CD8-positive, alpha-beta memory T cell (primary cell): Measurements from ENCODE around the gene TCP11L1. TPM values are rescaled to one million over a fixed set of nuclear protein-coding genes. Genes with fewer than 3 reads are reported as not detected.
"Not testable (repeated sequence)": the region's sequence is repeated elsewhere in the genome, so short reads cannot be mapped to it uniquely, and the experiment has no call there.

Experiments
- CTCF ChIA-PET: fragments of 350-600 bp; sonication (Branson Sonifier 250); formaldehyde crosslinking; loops from one replicate; lab custom pipeline; 2021; ENCODE audit warnings: antibody characterized with exemption; lab: Charles Lee
- POLR2A ChIA-PET: fragments of 350-600 bp; sonication (Branson Sonifier 250); formaldehyde crosslinking; loops from one replicate; lab custom pipeline; 2021; ENCODE audit warnings: antibody characterized with exemption; lab: Charles Lee
- DNase-seq, 5 donors: peaks; one replicate each; pipeline versions ENCODE4 v3.0.0 to v3.0.0-alpha.2; 2020 to 2022; ENCODE audit warnings: mixed read lengths in 1 of 5
- H3K27ac ChIP-seq: one replicate; pipeline ENCODE4 v1.7.0; 2013; ENCODE audit warnings: low read depth, mild to moderate bottlenecking, low read length, moderate library complexity
- H3K27me3 ChIP-seq: 2 replicates; pipeline ENCODE4 v1.7.0; 2013; ENCODE audit warnings: low read length, mild to moderate bottlenecking; ENCODE audit not compliant: insufficient read depth, poor library complexity, severe bottlenecking
- H3K36me3 ChIP-seq: 2 replicates; pipeline ENCODE4 v1.7.0; 2013; ENCODE audit warnings: mild to moderate bottlenecking, low read length, moderate library complexity; ENCODE audit not compliant: insufficient read depth
- H3K4me1 ChIP-seq: 2 replicates; pipeline ENCODE4 v1.7.0; 2013; ENCODE audit warnings: mild to moderate bottlenecking, low read length, moderate library complexity; ENCODE audit not compliant: insufficient read depth
- H3K4me3 ChIP-seq: 2 replicates; pipeline ENCODE4 v1.7.0; 2013; ENCODE audit warnings: mild to moderate bottlenecking, low read length
- H3K9me3 ChIP-seq: 2 replicates; pipeline ENCODE4 v1.7.0; 2013; ENCODE audit warnings: mild to moderate bottlenecking, low read length
- H3K27ac Mint-ChIP-seq, 8 donors: one replicate each; pipeline ENCODE4 v1.8.0; 2020 to 2021; ENCODE audit warnings: mixed read lengths in 8 of 8, mild to moderate bottlenecking in 6 of 8, inconsistent platforms in 3 of 8, moderate library complexity in 3 of 8
- H3K27me3 Mint-ChIP-seq, 2 donors: one replicate each; pipeline ENCODE4 v1.8.0; 2020 to 2021; ENCODE audit warnings: mixed read lengths in 2 of 2, mild to moderate bottlenecking in 1 of 2, moderate library complexity in 1 of 2
- H3K36me3 Mint-ChIP-seq, 3 donors: one replicate each; pipeline ENCODE4 v1.8.0; 2020 to 2021; ENCODE audit warnings: mixed read lengths in 3 of 3, inconsistent platforms in 1 of 3, mild to moderate bottlenecking in 1 of 3
- H3K4me1 Mint-ChIP-seq, 3 donors: one replicate each; pipeline ENCODE4 v1.8.0; 2020 to 2021; ENCODE audit warnings: mixed read lengths in 3 of 3, inconsistent platforms in 1 of 3, mild to moderate bottlenecking in 1 of 3
- H3K4me3 Mint-ChIP-seq, 7 donors: one replicate each; pipeline ENCODE4 v1.8.0; 2020 to 2021; ENCODE audit warnings: mixed read lengths in 7 of 7, mild to moderate bottlenecking in 6 of 7, moderate library complexity in 4 of 7, inconsistent platforms in 2 of 7
- H3K9me3 Mint-ChIP-seq, 5 donors: one replicate each; pipeline ENCODE4 v1.8.0; 2020 to 2022; ENCODE audit warnings: mixed read lengths in 5 of 5, mild to moderate bottlenecking in 3 of 5, moderate library complexity in 2 of 5, inconsistent platforms in 1 of 5
- polyA plus RNA-seq: library from polyadenylated mRNA; unstranded; fragments of 300-500 nt; fragmentation: Illumina TruSeq; gene quantifications from one replicate; pipeline ENCODE4 v1.2.3, GENCODE V29; 2021
- total RNA-seq, 2 experiments: library from RNA; stranded (reverse); gene quantifications; one replicate each; pipeline ENCODE4 v1.2.3, GENCODE V29; 2021

TCP11L1 gene
- total and polyA plus RNA-seq, 3 experiments from 2014 or later, result 7.5 to 22.2 (median 22.1) TPM

DNA sequence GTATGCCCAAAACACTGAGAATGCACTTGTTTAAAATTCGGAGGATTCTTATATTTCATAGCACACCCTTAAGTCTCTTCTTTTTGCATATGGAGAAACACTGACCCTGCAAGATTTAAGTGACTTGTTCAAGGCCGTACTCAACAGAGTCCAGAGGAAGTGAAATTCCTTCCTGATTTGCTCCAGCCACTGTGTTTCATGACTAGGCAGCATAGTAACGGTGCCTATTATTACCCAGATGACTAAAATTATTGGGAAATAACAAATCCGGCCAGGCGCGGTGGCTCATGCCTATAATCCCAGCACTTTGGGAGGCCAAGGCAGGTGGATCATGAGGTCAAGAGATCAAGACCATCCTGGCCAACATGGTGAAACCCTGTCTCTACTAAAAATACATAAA, 9.3 kb downstream of the TCP11L1 start:
- H3K27me3 ChIP-seq, DNase-seq, H3K9me3 ChIP-seq, H3K27me3 Mint-ChIP-seq, POLR2A ChIA-PET, H3K9me3 Mint-ChIP-seq, H3K36me3 ChIP-seq, H3K4me3 Mint-ChIP-seq, H3K27ac Mint-ChIP-seq, H3K4me3 ChIP-seq, H3K4me1 ChIP-seq, H3K27ac ChIP-seq: not testable (repeated sequence)
- CTCF ChIA-PET, result interaction anchor here (1.4 kb wide), 1 partner anchor 93 kb away, joined by 3 read pairs; no protein-coding TSS in a partner anchor
- H3K4me1 Mint-ChIP-seq, result peaks cover 1 to 16% (median 15%) of the 10 kb centered on the region in 3 donors
- peaks cover 0 to 49% (median 9%) of the 10 kb centered on the region in 3 donors for H3K36me3 Mint-ChIP-seq

DNA sequence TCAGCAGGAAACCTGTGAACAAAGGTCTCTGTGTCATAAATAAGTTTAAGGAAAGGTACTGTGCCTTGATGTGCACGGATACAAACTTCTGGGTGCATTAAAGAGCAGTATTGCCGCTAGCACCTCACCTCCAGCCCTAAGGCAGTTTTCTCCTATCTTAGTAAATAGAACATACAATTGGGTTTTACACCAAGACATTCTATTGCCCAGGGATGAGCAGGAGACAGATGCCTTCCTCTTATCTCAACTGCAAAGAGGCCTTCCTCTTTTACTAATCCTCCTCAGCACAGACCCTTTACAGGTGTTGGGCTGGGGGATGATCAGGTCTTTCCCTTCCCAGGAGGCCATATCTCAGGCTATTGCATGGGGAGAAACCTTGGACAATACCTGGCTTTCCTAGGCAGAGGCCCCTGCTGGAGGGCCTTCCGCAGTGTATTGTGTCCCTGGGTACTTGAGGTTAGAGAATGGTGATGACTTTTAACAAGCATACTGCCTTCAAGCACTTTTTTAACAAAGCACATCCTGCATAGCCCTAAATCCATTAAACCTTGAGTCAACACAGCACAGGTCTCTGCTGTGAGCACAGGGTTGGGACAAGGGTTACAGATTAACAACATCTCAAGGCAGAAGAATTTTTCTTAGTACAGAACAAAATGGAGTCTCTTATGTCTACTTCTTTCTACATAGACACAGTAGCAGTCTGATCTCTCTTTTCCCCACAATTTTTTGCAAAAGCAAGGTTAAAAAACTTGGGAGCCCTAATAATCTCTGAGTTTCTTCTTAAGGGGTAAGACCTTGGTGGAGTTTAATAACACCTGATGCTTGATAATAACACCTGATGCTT, 10.4 kb downstream of the TCP11L1 start:
- H3K4me3 Mint-ChIP-seq, H3K9me3 ChIP-seq, H3K27me3 ChIP-seq, DNase-seq, H3K4me1 ChIP-seq, H3K4me3 ChIP-seq, H3K36me3 ChIP-seq, H3K27ac ChIP-seq, H3K27ac Mint-ChIP-seq, POLR2A ChIA-PET, CTCF ChIA-PET, H3K27me3 Mint-ChIP-seq, H3K9me3 Mint-ChIP-seq: not testable (repeated sequence)
- Mint-ChIP-seq H3K36me3 (peaks cover 0 to 43% (median 9%) of the 10 kb centered on the region in 3 donors), H3K4me1 (peaks cover 3 to 17% (median 15%) of the 10 kb centered on the region in 3 donors)

DNA sequence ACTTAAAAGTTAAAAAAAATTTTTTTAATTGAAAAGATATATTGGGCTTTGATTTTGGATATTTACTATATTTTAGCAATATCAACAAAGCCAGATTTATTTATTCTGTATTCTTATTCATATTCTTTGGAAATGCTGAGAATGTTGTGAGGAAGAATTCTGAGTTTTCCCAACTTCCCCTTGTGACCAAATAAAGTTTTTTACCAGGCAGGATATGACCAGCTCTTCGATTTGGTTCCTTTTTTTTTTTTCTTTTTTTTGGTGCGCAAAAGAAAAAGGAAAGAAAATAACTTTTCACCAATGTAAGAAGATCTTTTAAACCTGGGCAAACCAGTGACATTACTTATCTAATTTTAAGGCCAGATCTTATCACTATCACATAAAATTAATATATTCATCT, 12.9 kb downstream of the TCP11L1 start:
- H3K27ac ChIP-seq, result no peak overlapping the region
- H3K27me3 Mint-ChIP-seq, result no peaks in the 10 kb centered on the region

DNA sequence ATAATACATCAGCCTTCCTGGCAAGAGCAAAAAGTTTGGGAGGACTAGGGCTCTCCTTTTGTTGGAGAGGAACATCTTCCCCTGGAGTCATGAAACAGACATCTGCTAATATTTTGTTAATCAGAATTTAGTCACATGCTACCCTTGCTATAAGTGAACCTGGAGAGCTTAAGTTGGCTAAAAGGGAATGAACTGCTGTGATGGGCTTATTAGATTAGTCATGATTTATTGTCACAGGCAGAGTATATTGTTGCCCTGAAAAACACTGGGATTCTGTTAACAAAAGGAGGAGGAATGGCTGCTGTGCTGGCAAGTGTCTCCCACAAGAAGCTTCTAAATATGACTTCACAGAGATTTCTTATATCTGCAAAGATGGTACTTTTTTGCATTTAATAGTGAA, 16.0 kb downstream of the TCP11L1 start:
- H3K27ac Mint-ChIP-seq, result peak overlapping the region in 2 of 8 donors; percentile 3 to 17
- peaks cover 3 to 6% (median 4%) of the 10 kb centered on the region in 3 donors for H3K4me1 Mint-ChIP-seq
- no peaks in the 10 kb centered on the region for H3K27me3 Mint-ChIP-seq
- CTCF ChIA-PET, result interaction anchor here (1.0 kb wide), 1 partner anchor 10 kb away, joined by 5 read pairs; no protein-coding TSS in a partner anchor
- H3K36me3 Mint-ChIP-seq, result peaks cover 0 to 48% (median 15%) of the 10 kb centered on the region in 3 donors
- Histone ChIP-seq H3K4me1 (no peaks in the 10 kb centered on the region), H3K4me3 (no peak overlapping the region), H3K36me3 (peaks cover 9% of the 10 kb centered on the region), H3K27ac (no peak overlapping the region), H3K27me3 (no peaks in the 10 kb centered on the region), H3K9me3 (no peaks in the 10 kb centered on the region)
- H3K4me3 Mint-ChIP-seq, result no peak overlapping the region
- DNase-seq, result no peak
- POLR2A ChIA-PET, result interaction anchor here (0.6 kb wide), 1 partner anchor 15 kb away, joined by 5 read pairs; no protein-coding TSS in a partner anchor
- H3K9me3 Mint-ChIP-seq, result no peaks in the 10 kb centered on the region

More for the DNA sequence above, 12.9 kb downstream of the TCP11L1 start:
- Histone ChIP-seq H3K27me3 (no peaks in the 10 kb centered on the region), H3K4me3 (no peak overlapping the region), H3K4me1 (no peaks in the 10 kb centered on the region), H3K36me3 (no peaks in the 10 kb centered on the region), H3K9me3 (no peaks in the 10 kb centered on the region)
- H3K27ac Mint-ChIP-seq, result no peak overlapping the region
- no peak for DNase-seq
- CTCF ChIA-PET, result no interaction called here
- H3K36me3 Mint-ChIP-seq, result peaks cover 0 to 39% (median 9%) of the 10 kb centered on the region in 3 donors
- H3K9me3 Mint-ChIP-seq, result no peaks in the 10 kb centered on the region
- H3K4me3 Mint-ChIP-seq, result no peak overlapping the region
- POLR2A ChIA-PET, result no interaction called here
- H3K4me1 Mint-ChIP-seq, result peaks cover 5 to 15% (median 9%) of the 10 kb centered on the region in 3 donors

DNA sequence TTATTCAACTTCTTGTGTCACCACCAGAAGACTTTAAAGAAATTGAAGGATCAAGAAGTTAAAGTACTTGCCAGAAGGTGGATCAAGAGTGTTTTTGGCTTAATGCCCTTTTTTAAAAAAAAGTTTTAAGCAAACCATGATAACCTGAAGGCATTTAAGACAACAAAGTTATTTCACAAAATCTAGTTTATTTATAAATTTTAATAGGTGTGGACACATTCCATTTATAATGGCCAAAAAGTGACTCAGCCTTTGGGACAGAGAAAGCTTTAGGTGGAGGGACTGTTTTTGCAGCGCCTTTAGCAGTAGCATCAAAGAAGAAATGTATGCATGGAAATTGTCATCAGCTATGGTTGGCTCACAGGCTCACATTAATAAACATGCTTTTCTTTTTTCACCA, 17.9 kb downstream of the TCP11L1 start:
- Histone ChIP-seq H3K4me1 (no peaks in the 10 kb centered on the region), H3K36me3 (peaks cover 9% of the 10 kb centered on the region), H3K27me3 (no peaks in the 10 kb centered on the region), H3K4me3 (no peak overlapping the region), H3K27ac (no peak overlapping the region), H3K9me3 (no peaks in the 10 kb centered on the region)
- Mint-ChIP-seq H3K4me3 (no peak overlapping the region), H3K4me1 (peaks cover 3 to 7% (median 6%) of the 10 kb centered on the region in 3 donors), H3K36me3 (peaks cover 0 to 62% (median 16%) of the 10 kb centered on the region in 3 donors), H3K9me3 (no peaks in the 10 kb centered on the region), H3K27me3 (no peaks in the 10 kb centered on the region), H3K27ac (peak overlapping the region in 1 of 8 donors; percentile 68)
- ChIA-PET CTCF (interaction anchor here (1.5 to 1.6 kb wide), 2 partner anchors 8 to 101 kb away, joined by 3 to 4 read pairs; no protein-coding TSS in a partner anchor), POLR2A (no interaction called here)
- no peak for DNase-seq

DNA sequence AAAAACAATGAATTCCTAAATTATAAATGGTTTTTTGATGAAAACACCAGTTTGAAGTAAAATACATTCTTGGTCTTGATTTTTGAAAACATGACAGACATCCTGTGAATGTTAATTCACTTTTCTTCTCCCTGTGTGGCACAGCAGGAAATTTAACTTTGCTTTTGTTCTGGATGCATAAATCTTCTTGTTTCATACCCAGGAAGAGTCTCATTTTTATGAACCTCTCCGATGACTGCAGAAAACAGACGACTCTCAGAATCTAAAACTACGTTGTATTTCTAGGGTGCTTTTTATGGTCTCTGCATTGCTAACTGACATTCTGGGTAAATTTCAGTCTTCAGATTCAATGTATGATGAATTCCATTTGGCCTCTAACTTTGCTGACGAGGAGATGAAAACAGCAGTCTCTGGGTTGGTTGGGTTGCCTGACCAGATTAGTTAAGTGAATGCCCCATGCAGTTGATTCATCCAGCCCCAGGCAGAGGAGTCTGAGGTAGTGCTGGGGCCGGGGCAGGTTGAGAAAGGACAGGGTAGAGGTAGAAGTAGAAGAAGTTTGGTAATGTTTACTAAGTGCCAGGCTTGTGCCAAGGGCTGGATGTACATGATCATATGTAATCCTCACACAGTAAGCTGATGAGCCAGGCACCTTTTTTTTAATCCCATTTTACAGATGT, 20.1 kb downstream of the TCP11L1 start:
- no peak for DNase-seq
- ChIA-PET CTCF (interaction anchor here (1.3 to 1.6 kb wide), 2 partner anchors 20 to 96 kb away, joined by 3 to 5 read pairs; partner anchors contain the start of gene TCP11L1), POLR2A (no interaction called here)
- H3K4me3 Mint-ChIP-seq, result no peak overlapping the region
- Histone ChIP-seq H3K4me1 (peaks cover 16% of the 10 kb centered on the region), H3K27ac (no peak overlapping the region), H3K4me3 (no peak overlapping the region), H3K27me3 (no peaks in the 10 kb centered on the region), H3K9me3 (no peaks in the 10 kb centered on the region), H3K36me3 (peaks cover 9% of the 10 kb centered on the region)
- peaks cover 13 to 25% (median 23%) of the 10 kb centered on the region in 3 donors for H3K4me1 Mint-ChIP-seq
- peak overlapping the region in 1 of 8 donors; percentile 84 for H3K27ac Mint-ChIP-seq
- no peaks in the 10 kb centered on the region for H3K27me3 Mint-ChIP-seq
- no peaks in the 10 kb centered on the region for H3K9me3 Mint-ChIP-seq
- H3K36me3 Mint-ChIP-seq, result peaks cover 0 to 75% (median 17%) of the 10 kb centered on the region in 3 donors

DNA sequence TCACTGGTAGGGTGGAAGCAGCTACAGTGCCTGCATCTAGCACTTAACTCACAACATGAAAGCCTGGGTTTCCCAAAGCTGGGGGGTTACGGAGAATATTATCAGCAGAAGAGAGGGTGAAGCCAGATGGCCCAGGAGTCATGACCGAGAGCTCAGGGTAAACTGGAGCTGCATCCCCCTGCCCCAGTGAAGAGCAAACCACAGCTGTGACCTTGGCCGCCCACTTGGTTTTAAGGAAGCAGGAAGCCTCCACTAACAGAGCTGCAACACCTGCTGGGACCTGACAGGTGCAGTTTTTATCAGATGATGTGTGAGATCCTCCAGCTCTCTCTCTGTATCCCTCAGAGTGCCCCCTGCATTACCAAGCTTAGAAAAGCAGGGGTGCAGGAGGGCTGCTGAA, 20.9 kb downstream of the TCP11L1 start:
- Mint-ChIP-seq H3K27me3 (no peaks in the 10 kb centered on the region), H3K4me1 (peaks cover 15 to 27% (median 26%) of the 10 kb centered on the region in 3 donors), H3K27ac (peak overlapping the region in 2 of 8 donors; percentile 29 to 79), H3K36me3 (peaks cover 0 to 73% (median 17%) of the 10 kb centered on the region in 3 donors), H3K9me3 (no peaks in the 10 kb centered on the region), H3K4me3 (no peak overlapping the region)
- DNase-seq, result no peak
- peaks cover 9% of the 10 kb centered on the region for H3K36me3 ChIP-seq
- H3K27me3 ChIP-seq, result no peaks in the 10 kb centered on the region
- POLR2A ChIA-PET, result no interaction called here
- no peaks in the 10 kb centered on the region for H3K9me3 ChIP-seq
- CTCF ChIA-PET, result interaction anchor here (1.3 to 7.3 kb wide), 4 partner anchors 16 to 102 kb away, joined by 3 to 132 read pairs (median 4); partner anchors contain the start of gene TCP11L1
- peaks cover 22% of the 10 kb centered on the region for H3K4me1 ChIP-seq
- no peak overlapping the region for H3K27ac ChIP-seq
- no peak overlapping the region for H3K4me3 ChIP-seq
